ENCODE results near the gene SETD3. TPM values are rescaled to one million over a fixed set of nuclear protein-coding genes. Genes with fewer than 3 reads are reported as not detected.

Gene SETD3
- total and polyA plus RNA-seq, 2 experiments from 2014 or later: 40.7 to 68.0 TPM

DNA sequence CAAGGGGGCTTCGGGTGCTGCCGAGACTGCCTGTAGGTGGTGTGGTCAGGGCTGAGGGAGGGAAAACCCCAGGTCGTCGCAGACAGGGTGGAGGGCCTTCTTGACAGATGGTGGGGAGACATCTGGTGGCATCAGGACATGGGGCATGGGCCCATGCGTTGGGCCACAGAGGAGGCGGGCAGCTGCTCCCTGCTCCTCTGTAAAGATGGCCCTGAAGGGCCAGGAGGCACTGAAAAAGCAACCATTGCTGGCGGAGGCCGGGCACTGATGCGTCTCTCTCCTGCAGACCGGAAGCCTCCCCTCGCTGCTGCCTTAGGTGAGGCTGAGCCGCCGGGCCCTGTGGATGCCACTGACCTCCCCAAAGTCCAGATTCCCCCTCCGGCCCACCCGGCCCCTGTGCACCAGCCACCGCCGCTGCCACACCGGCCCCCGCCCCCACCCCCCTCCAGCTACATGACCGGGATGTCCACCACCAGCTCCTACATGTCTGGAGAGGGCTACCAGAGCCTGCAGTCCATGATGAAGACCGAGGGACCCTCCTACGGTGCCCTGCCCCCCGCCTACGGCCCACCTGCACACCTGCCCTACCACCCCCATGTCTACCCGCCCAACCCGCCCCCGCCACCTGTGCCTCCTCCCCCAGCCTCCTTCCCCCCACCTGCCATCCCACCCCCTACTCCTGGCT, 29.4 kb upstream of the SETD3 start (continued):
- TF ChIP-seq, protein P1, sequence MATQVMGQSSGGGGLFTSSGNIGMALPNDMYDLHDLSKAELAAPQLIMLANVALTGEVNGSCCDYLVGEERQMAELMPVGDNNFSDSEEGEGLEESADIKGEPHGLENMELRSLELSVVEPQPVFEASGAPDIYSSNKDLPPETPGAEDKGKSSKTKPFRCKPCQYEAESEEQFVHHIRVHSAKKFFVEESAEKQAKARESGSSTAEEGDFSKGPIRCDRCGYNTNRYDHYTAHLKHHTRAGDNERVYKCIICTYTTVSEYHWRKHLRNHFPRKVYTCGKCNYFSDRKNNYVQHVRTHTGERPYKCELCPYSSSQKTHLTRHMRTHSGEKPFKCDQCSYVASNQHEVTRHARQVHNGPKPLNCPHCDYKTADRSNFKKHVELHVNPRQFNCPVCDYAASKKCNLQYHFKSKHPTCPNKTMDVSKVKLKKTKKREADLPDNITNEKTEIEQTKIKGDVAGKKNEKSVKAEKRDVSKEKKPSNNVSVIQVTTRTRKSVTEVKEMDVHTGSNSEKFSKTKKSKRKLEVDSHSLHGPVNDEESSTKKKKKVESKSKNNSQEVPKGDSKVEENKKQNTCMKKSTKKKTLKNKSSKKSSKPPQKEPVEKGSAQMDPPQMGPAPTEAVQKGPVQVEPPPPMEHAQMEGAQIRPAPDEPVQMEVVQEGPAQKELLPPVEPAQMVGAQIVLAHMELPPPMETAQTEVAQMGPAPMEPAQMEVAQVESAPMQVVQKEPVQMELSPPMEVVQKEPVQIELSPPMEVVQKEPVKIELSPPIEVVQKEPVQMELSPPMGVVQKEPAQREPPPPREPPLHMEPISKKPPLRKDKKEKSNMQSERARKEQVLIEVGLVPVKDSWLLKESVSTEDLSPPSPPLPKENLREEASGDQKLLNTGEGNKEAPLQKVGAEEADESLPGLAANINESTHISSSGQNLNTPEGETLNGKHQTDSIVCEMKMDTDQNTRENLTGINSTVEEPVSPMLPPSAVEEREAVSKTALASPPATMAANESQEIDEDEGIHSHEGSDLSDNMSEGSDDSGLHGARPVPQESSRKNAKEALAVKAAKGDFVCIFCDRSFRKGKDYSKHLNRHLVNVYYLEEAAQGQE (IDR thresholded peaks at IDR 0.05; ENCODE audit: unreplicated experiment): no peak
- TF ChIP-seq EZH2 (IDR thresholded peaks at IDR 0.05; ENCODE audit: low read depth, unreplicated experiment) (no peak), CREB1 (CRISPR knock-in tag; IDR thresholded peaks at IDR 0.05; ENCODE audit: low read depth) (no peak), NANOG (IDR thresholded peaks at IDR 0.05; ENCODE audit: borderline replicate concordance) (no peak), POLR2AphosphoS5 (IDR thresholded peaks at IDR 0.05; ENCODE audit: low read depth) (no peak), ZNF114 (CRISPR knock-in tag; IDR thresholded peaks at IDR 0.05) (no peak), EZH2phosphoT487 (IDR thresholded peaks at IDR 0.05; ENCODE audit: unreplicated experiment) (no peak)
- TF ChIP-seq, protein P2, sequence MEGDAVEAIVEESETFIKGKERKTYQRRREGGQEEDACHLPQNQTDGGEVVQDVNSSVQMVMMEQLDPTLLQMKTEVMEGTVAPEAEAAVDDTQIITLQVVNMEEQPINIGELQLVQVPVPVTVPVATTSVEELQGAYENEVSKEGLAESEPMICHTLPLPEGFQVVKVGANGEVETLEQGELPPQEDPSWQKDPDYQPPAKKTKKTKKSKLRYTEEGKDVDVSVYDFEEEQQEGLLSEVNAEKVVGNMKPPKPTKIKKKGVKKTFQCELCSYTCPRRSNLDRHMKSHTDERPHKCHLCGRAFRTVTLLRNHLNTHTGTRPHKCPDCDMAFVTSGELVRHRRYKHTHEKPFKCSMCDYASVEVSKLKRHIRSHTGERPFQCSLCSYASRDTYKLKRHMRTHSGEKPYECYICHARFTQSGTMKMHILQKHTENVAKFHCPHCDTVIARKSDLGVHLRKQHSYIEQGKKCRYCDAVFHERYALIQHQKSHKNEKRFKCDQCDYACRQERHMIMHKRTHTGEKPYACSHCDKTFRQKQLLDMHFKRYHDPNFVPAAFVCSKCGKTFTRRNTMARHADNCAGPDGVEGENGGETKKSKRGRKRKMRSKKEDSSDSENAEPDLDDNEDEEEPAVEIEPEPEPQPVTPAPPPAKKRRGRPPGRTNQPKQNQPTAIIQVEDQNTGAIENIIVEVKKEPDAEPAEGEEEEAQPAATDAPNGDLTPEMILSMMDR (conservative IDR thresholded peaks at IDR 0.05; ENCODE audit: low read depth in 2 of 2): no peak

DNA sequence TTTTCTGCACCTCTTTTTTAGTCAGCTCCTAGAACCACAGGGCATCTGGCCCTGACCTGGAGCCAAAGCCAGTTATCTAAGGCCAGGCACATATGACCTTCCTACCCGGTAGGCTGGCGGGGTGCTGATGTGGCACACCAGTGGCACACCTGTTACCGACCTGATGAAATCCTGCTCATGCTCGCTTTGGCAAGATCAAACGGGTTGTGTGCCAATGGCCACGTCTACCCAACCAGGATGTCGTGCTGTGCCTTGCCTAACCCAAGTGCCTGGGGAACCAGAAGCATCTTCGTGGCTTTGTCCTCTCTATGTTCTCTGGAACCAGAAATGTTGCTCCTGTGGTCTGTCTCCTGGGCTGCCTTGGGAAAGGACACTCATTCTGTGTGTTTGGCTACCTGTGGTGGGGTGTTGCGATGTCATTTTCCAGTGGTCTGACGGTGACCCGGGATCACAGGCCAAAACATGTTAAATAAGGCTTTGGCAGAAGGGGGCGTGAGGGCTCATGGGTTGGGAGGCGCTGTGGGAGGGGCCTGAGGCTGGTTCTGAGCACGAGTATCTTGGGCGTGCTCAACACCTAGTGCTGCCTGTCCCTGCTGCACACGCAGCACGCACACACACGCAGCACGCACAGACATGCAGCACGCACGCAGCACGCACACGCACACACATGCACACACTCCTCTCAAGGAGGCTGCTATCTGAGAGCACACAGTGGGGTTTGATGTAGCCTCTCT, 28.4 kb upstream of the SETD3 start:
- no peak overlapping the region for H3K4me3 ChIP-seq
- TF ChIP-seq, protein P3, sequence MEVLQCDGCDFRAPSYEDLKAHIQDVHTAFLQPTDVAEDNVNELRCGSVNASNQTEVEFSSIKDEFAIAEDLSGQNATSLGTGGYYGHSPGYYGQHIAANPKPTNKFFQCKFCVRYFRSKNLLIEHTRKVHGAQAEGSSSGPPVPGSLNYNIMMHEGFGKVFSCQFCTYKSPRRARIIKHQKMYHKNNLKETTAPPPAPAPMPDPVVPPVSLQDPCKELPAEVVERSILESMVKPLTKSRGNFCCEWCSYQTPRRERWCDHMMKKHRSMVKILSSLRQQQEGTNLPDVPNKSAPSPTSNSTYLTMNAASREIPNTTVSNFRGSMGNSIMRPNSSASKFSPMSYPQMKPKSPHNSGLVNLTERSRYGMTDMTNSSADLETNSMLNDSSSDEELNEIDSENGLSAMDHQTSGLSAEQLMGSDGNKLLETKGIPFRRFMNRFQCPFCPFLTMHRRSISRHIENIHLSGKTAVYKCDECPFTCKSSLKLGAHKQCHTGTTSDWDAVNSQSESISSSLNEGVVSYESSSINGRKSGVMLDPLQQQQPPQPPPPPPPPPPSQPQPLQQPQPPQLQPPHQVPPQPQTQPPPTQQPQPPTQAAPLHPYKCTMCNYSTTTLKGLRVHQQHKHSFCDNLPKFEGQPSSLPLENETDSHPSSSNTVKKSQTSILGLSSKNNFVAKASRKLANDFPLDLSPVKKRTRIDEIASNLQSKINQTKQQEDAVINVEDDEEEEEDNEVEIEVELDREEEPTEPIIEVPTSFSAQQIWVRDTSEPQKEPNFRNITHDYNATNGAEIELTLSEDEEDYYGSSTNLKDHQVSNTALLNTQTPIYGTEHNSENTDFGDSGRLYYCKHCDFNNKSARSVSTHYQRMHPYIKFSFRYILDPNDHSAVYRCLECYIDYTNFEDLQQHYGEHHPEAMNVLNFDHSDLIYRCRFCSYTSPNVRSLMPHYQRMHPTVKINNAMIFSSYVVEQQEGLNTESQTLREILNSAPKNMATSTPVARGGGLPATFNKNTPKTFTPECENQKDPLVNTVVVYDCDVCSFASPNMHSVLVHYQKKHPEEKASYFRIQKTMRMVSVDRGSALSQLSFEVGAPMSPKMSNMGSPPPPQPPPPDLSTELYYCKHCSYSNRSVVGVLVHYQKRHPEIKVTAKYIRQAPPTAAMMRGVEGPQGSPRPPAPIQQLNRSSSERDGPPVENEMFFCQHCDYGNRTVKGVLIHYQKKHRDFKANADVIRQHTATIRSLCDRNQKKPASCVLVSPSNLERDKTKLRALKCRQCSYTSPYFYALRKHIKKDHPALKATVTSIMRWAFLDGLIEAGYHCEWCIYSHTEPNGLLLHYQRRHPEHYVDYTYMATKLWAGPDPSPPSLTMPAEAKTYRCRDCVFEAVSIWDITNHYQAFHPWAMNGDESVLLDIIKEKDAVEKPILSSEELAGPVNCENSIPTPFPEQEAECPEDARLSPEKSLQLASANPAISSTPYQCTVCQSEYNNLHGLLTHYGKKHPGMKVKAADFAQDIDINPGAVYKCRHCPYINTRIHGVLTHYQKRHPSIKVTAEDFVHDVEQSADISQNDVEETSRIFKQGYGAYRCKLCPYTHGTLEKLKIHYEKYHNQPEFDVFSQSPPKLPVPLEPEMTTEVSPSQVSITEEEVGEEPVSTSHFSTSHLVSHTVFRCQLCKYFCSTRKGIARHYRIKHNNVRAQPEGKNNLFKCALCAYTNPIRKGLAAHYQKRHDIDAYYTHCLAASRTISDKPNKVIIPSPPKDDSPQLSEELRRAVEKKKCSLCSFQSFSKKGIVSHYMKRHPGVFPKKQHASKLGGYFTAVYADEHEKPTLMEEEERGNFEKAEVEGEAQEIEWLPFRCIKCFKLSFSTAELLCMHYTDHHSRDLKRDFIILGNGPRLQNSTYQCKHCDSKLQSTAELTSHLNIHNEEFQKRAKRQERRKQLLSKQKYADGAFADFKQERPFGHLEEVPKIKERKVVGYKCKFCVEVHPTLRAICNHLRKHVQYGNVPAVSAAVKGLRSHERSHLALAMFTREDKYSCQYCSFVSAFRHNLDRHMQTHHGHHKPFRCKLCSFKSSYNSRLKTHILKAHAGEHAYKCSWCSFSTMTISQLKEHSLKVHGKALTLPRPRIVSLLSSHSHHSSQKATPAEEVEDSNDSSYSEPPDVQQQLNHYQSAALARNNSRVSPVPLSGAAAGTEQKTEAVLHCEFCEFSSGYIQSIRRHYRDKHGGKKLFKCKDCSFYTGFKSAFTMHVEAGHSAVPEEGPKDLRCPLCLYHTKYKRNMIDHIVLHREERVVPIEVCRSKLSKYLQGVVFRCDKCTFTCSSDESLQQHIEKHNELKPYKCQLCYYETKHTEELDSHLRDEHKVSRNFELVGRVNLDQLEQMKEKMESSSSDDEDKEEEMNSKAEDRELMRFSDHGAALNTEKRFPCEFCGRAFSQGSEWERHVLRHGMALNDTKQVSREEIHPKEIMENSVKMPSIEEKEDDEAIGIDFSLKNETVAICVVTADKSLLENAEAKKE (CRISPR knock-in tag; IDR thresholded peaks at IDR 0.05): no peak

More for the DNA sequence above, 28.4 kb upstream of the SETD3 start:
- peaks cover 7% of the 10 kb centered on the region for H3K27me3 Mint-ChIP-seq (ENCODE audit: insufficient read depth, low read depth, poor library complexity)
- peaks cover 3% of the 10 kb centered on the region; the same call in 1 of the 2 replicates for H4K20me1 ChIP-seq (replicated peaks; ENCODE audit: insufficient read depth)
- peaks cover 23% of the 10 kb centered on the region for H3K36me3 ChIP-seq (ENCODE audit: insufficient read depth)
- peaks cover 17% of the 10 kb centered on the region for H3K4me1 Mint-ChIP-seq
- H3K4me2 ChIP-seq: no peak overlapping the region
- ATAC-seq (peak; percentile 52), DNase-seq (ENCODE audit: low spot score) (peak; percentile 51)
- no peaks in the 10 kb centered on the region for H3K9me3 Mint-ChIP-seq
- H3K79me2 ChIP-seq (replicated peaks; ENCODE audit: insufficient read depth): no peaks in the 10 kb centered on the region
- H3F3A ChIP-seq (replicated peaks; ENCODE audit: low read depth): peaks cover 7% of the 10 kb centered on the region; the same call in 1 of the 2 replicates
- H2AFZ ChIP-seq: no peak overlapping the region
- peak overlapping the region; percentile 64; the same call in 1 of the 2 replicates for H3K27ac Mint-ChIP-seq
- H3K4me3 Mint-ChIP-seq: no peak overlapping the region; the same call in 2 of the 3 replicates
- H3K9me2 ChIP-seq (ENCODE audit: insufficient read depth): no peaks in the 10 kb centered on the region
- H3K4me1 ChIP-seq (ENCODE audit: insufficient read depth): peaks cover 8% of the 10 kb centered on the region
- no peaks in the 10 kb centered on the region for H3K27me3 ChIP-seq (ENCODE audit: insufficient read depth)
- H3K36me3 Mint-ChIP-seq (ENCODE audit: low read depth): peaks cover 60% of the 10 kb centered on the region
- H3K27ac ChIP-seq (ENCODE audit: low read depth): 0 out of 2 replicates have a peak overlapping the region, but pooled peaks have one; percentile 39
